HFFc6 (cell line): Measurements from ENCODE around the gene PSAP. TPM values are rescaled to one million over a fixed set of nuclear protein-coding genes. Genes with fewer than 3 reads are reported as not detected.

Experiments used
- DNase-seq: peaks from one replicate; pipeline ENCODE4 v3.0.0-alpha.2; 2018
- H3K27ac Mint-ChIP-seq: 2 replicates; pipeline ENCODE4 v1.8.0; 2020; ENCODE audit warnings: mild to moderate bottlenecking, mixed read lengths
- H3K27me3 Mint-ChIP-seq: 2 replicates; pipeline ENCODE4 v1.8.0; 2021; ENCODE audit warnings: mild to moderate bottlenecking, moderate library complexity, mixed read lengths; ENCODE audit not compliant: insufficient read depth
- H3K36me3 Mint-ChIP-seq: 2 replicates; pipeline ENCODE4 v1.8.0; 2021; ENCODE audit warnings: low read depth, mixed read lengths
- H3K4me1 Mint-ChIP-seq: 2 replicates; pipeline ENCODE4 v1.8.0; 2020; ENCODE audit warnings: low read depth, mixed read lengths
- H3K4me3 Mint-ChIP-seq: 2 replicates; pipeline ENCODE4 v1.8.0; 2020; ENCODE audit warnings: mild to moderate bottlenecking, moderate library complexity, mixed read lengths
- H3K9me3 Mint-ChIP-seq: 2 replicates; pipeline ENCODE4 v1.8.0; 2020; ENCODE audit warnings: mild to moderate bottlenecking, mixed read lengths
- total RNA-seq, 6 experiments: library from RNA; stranded (reverse); fragmentation: NEBNext Ultra II Directional; extraction: Animal tissue kit (Norgen Biotek cat#: 25700); gene quantifications; 2 replicates in 1 of 6; 3 replicates in 5 of 6; pipeline ENCODE4 v1.2.3, GENCODE V29; 2021
- TF ChIP-seq, protein P1 (sequence below): fragments of 200-600 bp; sonication (generic); IDR thresholded peaks from 2 replicates; pipeline ENCODE4 v1.5.0; 2021; ENCODE audit warnings: antibody characterized with exemption, mild to moderate bottlenecking

Gene PSAP
- total RNA-seq, 6 experiments from 2014 or later = 375 to 549 (median 404) TPM

GRCh38 chr10:71844084-71844483, 7.0 kb downstream of the PSAP start:
- peaks cover 45% of the 10 kb centered on the region for H3K4me1 Mint-ChIP-seq
- H3K27me3 Mint-ChIP-seq = peaks cover 4% of the 10 kb centered on the region
- H3K27ac Mint-ChIP-seq = no peak overlapping the region
- no peak for DNase-seq
- no peak overlapping the region for H3K4me3 Mint-ChIP-seq
- 0 out of 2 replicates have a peak, but pooled peaks cover 9% of the 10 kb centered on the region for H3K36me3 Mint-ChIP-seq
- no peaks in the 10 kb centered on the region for H3K9me3 Mint-ChIP-seq
- TF ChIP-seq, protein P1, sequence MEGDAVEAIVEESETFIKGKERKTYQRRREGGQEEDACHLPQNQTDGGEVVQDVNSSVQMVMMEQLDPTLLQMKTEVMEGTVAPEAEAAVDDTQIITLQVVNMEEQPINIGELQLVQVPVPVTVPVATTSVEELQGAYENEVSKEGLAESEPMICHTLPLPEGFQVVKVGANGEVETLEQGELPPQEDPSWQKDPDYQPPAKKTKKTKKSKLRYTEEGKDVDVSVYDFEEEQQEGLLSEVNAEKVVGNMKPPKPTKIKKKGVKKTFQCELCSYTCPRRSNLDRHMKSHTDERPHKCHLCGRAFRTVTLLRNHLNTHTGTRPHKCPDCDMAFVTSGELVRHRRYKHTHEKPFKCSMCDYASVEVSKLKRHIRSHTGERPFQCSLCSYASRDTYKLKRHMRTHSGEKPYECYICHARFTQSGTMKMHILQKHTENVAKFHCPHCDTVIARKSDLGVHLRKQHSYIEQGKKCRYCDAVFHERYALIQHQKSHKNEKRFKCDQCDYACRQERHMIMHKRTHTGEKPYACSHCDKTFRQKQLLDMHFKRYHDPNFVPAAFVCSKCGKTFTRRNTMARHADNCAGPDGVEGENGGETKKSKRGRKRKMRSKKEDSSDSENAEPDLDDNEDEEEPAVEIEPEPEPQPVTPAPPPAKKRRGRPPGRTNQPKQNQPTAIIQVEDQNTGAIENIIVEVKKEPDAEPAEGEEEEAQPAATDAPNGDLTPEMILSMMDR = no peak

GRCh38 chr10:71842856-71843686, 8.0 kb downstream of the PSAP start:
- TF ChIP-seq, protein P1 = no peak
- Mint-ChIP-seq H3K27me3 (peaks cover 4% of the 10 kb centered on the region), H3K4me3 (no peak overlapping the region), H3K4me1 (peaks cover 45% of the 10 kb centered on the region), H3K27ac (peak overlapping the region; percentile 30), H3K36me3 (0 out of 2 replicates have a peak, but pooled peaks cover under 1% of the 10 kb centered on the region), H3K9me3 (no peaks in the 10 kb centered on the region)
- DNase-seq = no peak

DNA sequence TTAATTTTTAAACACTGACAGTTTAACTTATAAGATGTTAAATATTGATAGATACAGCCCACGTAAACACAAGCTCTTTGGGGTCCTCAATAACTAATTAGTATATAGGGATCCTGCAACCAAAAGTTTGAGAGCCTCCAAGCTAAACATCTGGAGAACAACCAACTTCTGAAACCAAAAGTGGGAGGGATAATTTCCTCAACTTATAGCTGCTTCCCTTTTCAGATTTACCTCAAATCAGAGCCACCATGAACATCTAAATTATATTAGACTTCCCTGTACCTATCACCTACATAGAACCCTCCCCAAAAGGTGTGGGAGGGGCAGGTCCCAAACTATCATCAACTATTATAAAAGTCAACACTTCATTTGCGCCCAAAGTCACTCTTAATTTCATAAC, 8.6 kb downstream of the PSAP start:
- H3K4me3 Mint-ChIP-seq = no peak overlapping the region
- H3K9me3 Mint-ChIP-seq = no peaks in the 10 kb centered on the region
- DNase-seq = no peak
- no peaks in the 10 kb centered on the region for H3K36me3 Mint-ChIP-seq
- no peak overlapping the region for H3K27ac Mint-ChIP-seq
- peaks cover 4% of the 10 kb centered on the region for H3K27me3 Mint-ChIP-seq
- TF ChIP-seq, protein P1 = no peak
- H3K4me1 Mint-ChIP-seq = peaks cover 49% of the 10 kb centered on the region

DNA sequence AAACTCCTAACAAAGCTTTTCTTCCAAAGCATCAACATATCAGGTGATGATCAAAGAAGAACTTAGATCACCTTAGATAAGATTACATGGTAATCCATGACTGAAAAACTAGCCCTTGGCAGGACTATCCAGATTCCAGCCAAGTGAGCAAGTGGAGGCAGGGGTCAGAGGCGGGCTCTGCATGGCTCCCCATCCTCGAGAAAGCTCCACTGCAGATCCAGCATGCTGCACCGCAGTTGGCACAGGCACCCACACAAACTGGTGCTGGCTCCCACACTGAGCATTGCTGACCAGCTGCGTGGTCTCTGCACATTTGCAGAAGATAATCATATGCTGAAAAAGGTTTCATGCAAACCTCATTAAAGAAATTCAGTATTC, 10.1 kb downstream of the PSAP start:
- peak overlapping the region; percentile 61; the same call in 1 of the 2 replicates for H3K4me3 Mint-ChIP-seq
- H3K36me3 Mint-ChIP-seq = peaks cover 10% of the 10 kb centered on the region; the same call in 1 of the 2 replicates
- H3K27me3 Mint-ChIP-seq = peaks cover 4% of the 10 kb centered on the region
- peaks cover 63% of the 10 kb centered on the region for H3K4me1 Mint-ChIP-seq
- peak overlapping the region; percentile 83 for H3K27ac Mint-ChIP-seq
- no peaks in the 10 kb centered on the region for H3K9me3 Mint-ChIP-seq
- TF ChIP-seq, protein P1 = no peak
- DNase-seq = no peak

DNA sequence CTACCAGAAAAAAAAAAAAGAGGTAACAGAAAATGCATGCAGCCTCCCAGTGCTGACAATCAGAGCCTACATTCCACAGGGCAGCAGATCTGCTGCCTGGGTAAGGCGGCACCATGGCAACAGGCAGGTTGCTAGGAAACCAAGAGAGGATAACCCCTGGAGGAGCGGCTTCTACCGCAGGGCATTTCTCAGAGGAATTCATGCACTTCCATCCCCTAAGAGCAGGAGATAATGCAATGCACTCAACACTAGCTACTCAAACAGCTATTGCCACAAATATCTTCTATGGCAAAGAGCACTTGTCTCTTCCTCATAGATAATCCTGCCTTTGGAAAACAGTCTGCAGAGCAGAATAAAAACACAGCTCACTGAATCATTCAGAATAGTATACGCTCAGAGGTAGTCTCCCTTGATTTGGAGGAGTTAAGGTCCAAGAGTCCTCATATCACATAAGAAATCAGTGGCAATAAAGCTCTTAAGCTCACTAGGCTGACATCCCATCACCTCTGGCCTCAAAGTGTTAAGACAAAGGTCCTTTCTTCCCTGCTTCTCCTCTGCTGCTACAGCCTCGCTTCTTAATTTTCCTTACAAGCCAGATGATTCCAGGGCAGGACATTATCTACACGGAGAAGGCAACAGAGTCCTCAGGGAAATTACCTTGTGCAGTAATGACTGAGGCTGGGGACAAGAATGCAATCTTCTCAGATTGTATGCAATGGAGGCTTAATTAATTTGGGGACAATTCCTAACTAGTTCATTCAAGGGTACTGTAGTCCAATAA, 10.7 kb downstream of the PSAP start:
- no peaks in the 10 kb centered on the region for H3K9me3 Mint-ChIP-seq
- TF ChIP-seq, protein P1 = no peak
- H3K4me1 Mint-ChIP-seq = peaks cover 62% of the 10 kb centered on the region
- DNase-seq = peak; percentile 98
- peaks cover 10% of the 10 kb centered on the region; the same call in 1 of the 2 replicates for H3K36me3 Mint-ChIP-seq
- peaks cover 3% of the 10 kb centered on the region for H3K27me3 Mint-ChIP-seq
- peak overlapping the region; percentile 61 for H3K4me3 Mint-ChIP-seq
- peak overlapping the region; percentile 83 for H3K27ac Mint-ChIP-seq
